Measurements from ENCODE around the gene KANSL1L.
A peak's percentile ranks its signal among the peaks of the same experiment; 100 is the strongest.

Gene KANSL1L, protein sequence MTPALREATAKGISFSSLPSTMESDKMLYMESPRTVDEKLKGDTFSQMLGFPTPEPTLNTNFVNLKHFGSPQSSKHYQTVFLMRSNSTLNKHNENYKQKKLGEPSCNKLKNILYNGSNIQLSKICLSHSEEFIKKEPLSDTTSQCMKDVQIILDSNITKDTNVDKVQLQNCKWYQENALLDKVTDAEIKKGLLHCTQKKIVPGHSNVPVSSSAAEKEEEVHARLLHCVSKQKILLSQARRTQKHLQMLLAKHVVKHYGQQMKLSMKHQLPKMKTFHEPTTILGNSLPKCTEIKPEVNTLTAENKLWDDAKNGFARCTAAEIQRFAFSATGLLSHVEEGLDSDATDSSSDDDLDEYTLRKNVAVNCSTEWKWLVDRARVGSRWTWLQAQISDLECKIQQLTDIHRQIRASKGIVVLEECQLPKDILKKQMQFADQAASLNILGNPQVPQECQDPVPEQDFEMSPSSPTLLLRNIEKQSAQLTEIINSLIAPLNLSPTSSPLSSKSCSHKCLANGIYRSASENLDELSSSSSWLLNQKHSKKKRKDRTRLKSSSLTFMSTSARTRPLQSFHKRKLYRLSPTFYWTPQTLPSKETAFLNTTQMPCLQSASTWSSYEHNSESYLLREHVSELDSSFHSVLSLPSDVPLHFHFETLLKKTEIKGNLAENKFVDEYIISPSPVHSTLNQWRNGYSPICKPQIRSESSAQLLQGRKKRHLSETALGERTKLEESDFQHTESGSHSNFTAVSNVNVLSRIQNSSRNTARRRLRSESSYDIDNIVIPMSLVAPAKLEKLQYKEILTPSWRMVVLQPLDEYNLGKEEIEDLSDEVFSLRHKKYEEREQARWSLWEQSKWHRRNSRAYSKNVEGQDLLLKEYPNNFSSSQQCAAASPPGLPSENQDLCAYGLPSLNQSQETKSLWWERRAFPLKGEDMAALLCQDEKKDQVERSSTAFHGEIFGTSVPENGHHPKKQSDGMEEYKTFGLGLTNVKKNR

DNA sequence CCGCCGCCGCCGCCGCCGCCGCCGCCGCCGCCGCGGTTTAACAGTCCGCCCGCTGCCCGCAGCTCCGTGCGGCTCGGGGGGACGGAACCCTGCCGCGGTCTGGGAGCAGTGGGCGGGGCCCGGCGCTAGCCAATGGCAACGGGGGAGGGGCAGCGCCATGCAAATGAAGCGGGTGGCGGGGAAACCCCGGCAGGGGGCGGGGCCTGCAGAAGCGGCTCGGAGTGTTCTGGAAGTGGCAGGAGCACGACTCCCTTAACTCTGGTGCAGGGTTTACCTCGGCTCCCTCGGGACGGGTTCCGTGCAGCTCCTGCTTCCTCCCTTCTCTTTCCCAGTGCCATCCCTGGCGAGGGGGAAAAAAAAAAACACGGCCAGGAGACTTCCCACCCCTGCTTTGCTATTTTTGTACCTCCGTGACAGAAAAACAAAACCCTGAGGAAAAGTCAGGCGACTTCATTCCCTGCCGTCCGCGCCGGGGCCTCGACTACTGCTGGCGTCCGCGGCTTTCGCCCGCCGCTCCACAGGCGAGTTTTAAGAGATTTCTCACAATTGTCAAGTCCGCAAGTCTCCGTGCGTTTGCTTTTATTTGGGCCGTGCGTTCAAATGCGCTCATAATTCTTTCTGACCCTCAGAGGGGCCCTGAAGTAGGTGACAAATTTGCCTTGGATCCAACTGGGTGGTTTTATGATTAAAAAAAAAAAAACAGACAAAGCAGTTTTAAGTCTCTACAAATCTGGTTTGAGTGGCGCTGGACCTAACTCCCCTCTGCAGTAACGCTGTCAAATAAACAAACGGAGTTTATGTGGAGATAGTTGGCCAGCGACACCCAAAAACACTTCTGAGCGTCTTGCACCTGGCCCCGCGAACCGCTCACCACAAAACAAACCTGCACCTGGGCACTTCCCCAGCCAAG lies at the start of gene KANSL1L:
TSS of gene KANSL1L (minus strand) at position 101 of the 910 bp plus-strand sequence. CDS start 16,827 bp downstream, outside the sequence.
- peak within 1 kb of the TSS; percentile 91 for H3K4me3 ChIP-seq (ENCODE audit: low read length)
- TF ChIP-seq CTCF (IDR thresholded peaks at IDR 0.05; ENCODE audit: low read depth, low read length) (no peak), EZH2phosphoT487 (IDR thresholded peaks at IDR 0.05; ENCODE audit: low read depth) (no peak)
- peak within 1 kb of the TSS; percentile 89 for H3K9ac ChIP-seq (ENCODE audit: low read length)
- H3K27ac ChIP-seq (ENCODE audit: low read length) = peak within 1 kb of the TSS; percentile 77
- H3K79me2 ChIP-seq (ENCODE audit: low read length) = peaks cover 24% of the 10 kb centered on the region
- H3K4me2 ChIP-seq (ENCODE audit: low read length) = peak within 1 kb of the TSS; percentile 86
- H3K9me3 ChIP-seq (ENCODE audit: insufficient read depth, low read length) = no peaks in the 10 kb centered on the region
- no peaks in the 10 kb centered on the region for H3K36me3 ChIP-seq (replicated peaks; ENCODE audit: low read depth, low read length)
- H3K27me3 ChIP-seq (ENCODE audit: low read depth, low read length) = peaks cover 11% of the 10 kb centered on the region; the same call in 1 of the 2 replicates
- H3K4me1 ChIP-seq (ENCODE audit: low read length) = peaks cover 14% of the 10 kb centered on the region
- H2AFZ ChIP-seq (ENCODE audit: low read depth, low read length) = peak within 1 kb of the TSS; percentile 78
- no peaks in the 10 kb centered on the region for H4K20me1 ChIP-seq (ENCODE audit: insufficient read depth, low read length)

DNA sequence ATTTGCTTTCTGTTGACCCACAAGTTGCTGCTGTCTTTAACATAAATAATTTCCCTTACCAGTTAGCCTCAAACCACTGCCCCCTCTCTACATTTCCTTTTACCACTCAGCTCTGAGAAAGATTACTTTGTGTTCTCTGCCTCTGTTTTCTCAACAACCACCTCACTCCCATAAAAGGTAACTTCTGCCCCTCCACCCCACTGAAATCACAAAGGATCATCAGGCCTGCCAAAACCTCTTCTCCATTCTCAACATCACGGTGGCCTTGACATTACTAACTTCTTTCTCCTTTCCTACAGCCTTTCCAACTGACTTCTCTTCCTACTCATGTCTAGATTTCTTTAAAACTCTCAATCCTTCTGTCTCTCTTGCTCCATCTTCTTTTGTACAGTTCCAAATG lies 43.9 kb upstream of the KANSL1L start:
- no peak overlapping the region for H3K9ac ChIP-seq (ENCODE audit: low read length)
- H3K9me3 ChIP-seq (ENCODE audit: insufficient read depth, low read length) = no peaks in the 10 kb centered on the region
- no peak overlapping the region for H3K4me3 ChIP-seq (ENCODE audit: low read length)
- no peaks in the 10 kb centered on the region for H3K27me3 ChIP-seq (ENCODE audit: low read depth, low read length)
- H2AFZ ChIP-seq (ENCODE audit: low read depth, low read length) = peak overlapping the region; percentile 51; the same call in 1 of the 2 replicates
- H3K79me2 ChIP-seq (ENCODE audit: low read length) = no peaks in the 10 kb centered on the region
- H3K36me3 ChIP-seq (replicated peaks; ENCODE audit: low read depth, low read length) = no peaks in the 10 kb centered on the region
- H4K20me1 ChIP-seq (ENCODE audit: insufficient read depth, low read length) = no peaks in the 10 kb centered on the region
- no peak overlapping the region for H3K27ac ChIP-seq (ENCODE audit: low read length)
- TF ChIP-seq CTCF (IDR thresholded peaks at IDR 0.05; ENCODE audit: low read depth, low read length) = no peak
- no peak for TF ChIP-seq EZH2phosphoT487 (IDR thresholded peaks at IDR 0.05; ENCODE audit: low read depth)
- no peaks in the 10 kb centered on the region for H3K4me1 ChIP-seq (ENCODE audit: low read length)
- H3K4me2 ChIP-seq (ENCODE audit: low read length) = no peak overlapping the region

DNA sequence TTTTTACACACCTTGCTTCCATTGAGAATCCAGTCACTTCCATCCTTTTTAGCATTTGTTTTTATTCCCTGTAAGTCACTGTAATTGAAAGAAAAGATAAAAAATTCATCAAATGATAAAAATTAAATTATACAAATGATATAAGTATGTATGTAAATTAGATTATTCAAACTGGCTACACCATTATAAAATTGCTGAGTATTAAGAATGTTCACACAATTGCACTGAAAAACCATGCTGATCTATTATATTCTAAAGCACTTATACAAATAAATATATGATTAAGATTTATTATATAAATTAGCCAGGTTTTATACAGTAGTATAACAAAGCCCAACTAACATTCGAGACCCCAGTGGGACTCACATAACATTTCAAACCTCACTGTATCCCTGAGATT lies 39.0 kb upstream of the KANSL1L start:
- Histone ChIP-seq H3K9ac (ENCODE audit: low read length) (no peak overlapping the region), H3K9me3 (ENCODE audit: insufficient read depth, low read length) (no peaks in the 10 kb centered on the region), H4K20me1 (ENCODE audit: insufficient read depth, low read length) (no peaks in the 10 kb centered on the region), H3K4me1 (ENCODE audit: low read length) (no peaks in the 10 kb centered on the region), H3K36me3 (replicated peaks; ENCODE audit: low read depth, low read length) (no peaks in the 10 kb centered on the region), H3K79me2 (ENCODE audit: low read length) (no peaks in the 10 kb centered on the region), H3K4me3 (ENCODE audit: low read length) (no peak overlapping the region), H2AFZ (ENCODE audit: low read depth, low read length) (no peak overlapping the region), H3K27me3 (ENCODE audit: low read depth, low read length) (no peaks in the 10 kb centered on the region), H3K4me2 (ENCODE audit: low read length) (no peak overlapping the region), H3K27ac (ENCODE audit: low read length) (no peak overlapping the region)
- TF ChIP-seq EZH2phosphoT487 (IDR thresholded peaks at IDR 0.05; ENCODE audit: low read depth) (no peak), CTCF (IDR thresholded peaks at IDR 0.05; ENCODE audit: low read depth, low read length) (no peak)
